GM18508 (cell line): Measurements from ENCODE around the gene IKZF1.

Experiments
- ATAC-seq: cut with Tn5 transposase; IDR thresholded peaks from one replicate; pipeline ENCODE4 v1.9.1; 2021; ENCODE audit warnings: moderate number of reproducible peaks; ENCODE audit not compliant: insufficient read depth, unreplicated experiment

IKZF1 gene

DNA sequence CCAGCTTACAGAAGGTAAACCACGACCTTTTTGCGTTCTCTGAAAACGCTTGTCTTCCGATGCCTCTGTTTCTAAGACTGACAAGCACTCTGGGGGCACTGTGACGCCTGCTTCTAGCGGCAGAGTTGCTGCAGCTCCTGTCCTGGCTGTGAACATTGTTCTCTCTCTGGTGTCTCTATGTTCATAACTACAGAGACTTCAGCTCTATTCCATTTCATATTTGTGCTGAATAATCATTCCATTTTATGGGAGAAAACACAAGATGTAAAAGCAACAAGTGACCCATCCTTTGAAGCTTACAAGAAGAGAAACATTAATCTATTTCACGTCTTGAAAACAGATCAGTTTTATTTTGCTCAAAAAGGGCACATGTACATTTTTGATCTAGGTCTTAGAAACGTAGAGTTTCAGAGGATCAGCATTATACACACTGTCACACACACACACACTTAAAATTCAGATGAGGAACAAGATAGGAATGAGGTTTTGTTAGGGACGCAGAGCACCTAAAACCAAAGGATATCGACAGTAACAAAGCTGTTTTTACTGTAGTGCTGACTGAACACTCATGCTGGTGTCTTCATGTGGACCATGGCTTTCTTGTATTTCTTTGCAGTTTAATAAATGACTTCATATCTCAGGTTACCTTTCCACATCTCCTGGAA is 3.0 kb downstream of the IKZF1 start:
- no peak for ATAC-seq

DNA sequence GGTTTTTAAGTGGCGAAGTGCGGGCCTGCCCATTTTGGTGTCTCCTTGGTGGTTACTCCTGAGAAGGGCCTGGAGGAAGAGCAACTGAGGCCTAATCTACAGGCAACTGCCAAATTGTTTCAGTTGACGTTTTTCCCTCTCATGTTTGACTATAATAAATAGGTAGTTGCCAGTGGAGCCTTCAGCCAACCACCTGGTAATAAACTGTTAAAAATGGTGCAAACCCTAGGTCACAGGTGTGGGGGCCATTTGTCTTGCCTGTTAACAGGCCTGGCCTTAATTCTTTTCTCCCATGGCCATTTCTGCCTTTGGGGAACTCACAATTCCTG is 3.7 kb downstream of the IKZF1 start:
- ATAC-seq = no peak

DNA sequence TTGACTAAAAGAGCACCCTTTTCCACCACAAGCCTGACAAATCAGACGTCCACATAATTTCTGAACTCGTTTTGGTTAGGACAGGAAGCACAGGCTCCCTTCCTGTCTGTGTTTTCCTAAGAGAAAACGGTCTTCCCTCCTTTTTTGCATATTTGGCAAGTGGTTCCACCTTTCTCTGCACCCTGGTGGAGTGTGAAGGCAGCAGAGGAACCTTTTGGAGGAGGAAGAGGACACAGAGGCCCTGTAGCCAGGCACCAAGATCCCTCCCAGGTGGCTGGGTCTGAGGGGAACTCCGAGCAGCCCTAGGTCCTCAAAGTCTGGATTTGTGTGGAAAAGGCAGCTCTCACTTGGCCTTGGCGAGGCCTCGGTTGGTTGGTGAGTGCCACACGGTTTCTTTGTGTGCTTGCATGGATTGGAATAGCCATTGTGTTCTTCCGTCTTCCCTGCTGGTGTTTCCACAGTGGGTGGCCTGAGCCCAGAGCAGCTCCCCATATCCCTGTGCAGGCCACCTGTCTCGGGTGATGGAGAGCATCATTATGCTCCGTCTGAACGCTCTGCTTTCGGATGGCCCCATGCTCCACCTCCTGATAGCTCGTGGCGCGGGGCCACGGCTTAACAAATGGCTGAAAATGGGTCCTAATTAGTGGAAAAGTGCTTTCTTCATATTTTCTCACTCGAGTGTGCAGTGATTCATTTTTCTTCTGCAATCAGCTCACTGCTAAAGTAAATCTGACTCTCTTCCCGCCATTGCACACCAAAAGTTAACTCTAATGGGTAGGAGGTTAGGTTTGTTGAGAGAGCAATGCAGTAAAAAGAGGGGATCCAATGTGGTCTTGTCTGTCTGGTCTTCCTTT is 4.2 kb downstream of the IKZF1 start:
- ATAC-seq = no peak

GRCh38 chr7:50309721-50310120 is 5.2 kb downstream of the IKZF1 start:
- no peak for ATAC-seq

DNA sequence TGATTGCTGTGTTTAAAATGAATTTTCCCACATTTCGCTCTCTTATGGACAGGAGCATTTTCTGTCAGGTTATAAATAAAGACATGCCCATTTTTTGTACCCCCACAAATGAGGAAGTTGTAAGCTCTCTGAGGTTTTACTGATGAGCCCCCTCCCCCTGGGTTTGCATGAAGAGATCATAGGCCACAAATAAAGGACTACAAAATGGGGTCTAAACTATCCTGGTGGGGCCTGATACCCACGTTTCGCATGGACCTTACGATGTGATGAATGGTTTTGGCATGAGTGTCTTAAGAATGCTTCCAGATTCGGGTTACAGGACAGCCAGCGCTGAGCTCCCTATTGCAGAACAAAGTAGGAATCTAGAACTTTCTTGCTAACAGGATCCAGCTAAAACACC is 5.8 kb downstream of the IKZF1 start:
- ATAC-seq = no peak

DNA sequence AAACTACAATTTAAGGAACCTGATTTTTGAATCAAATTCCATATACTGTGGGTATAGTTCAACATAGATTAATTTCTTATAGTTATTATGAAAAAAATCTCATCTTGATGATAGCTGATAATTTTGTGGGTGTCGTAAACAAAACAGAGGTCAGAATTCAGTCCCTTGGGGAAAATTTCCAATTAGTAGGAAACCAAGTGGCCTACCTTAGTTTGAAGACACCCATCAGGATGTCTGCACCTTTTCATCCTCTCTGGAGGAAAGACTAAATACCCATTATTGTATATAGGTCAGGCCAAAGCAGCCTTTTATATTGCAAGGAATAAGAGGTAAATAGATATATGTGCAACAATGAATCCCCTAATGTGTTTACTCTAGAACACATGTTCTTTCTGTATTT is 6.4 kb downstream of the IKZF1 start:
- ATAC-seq = no peak

DNA sequence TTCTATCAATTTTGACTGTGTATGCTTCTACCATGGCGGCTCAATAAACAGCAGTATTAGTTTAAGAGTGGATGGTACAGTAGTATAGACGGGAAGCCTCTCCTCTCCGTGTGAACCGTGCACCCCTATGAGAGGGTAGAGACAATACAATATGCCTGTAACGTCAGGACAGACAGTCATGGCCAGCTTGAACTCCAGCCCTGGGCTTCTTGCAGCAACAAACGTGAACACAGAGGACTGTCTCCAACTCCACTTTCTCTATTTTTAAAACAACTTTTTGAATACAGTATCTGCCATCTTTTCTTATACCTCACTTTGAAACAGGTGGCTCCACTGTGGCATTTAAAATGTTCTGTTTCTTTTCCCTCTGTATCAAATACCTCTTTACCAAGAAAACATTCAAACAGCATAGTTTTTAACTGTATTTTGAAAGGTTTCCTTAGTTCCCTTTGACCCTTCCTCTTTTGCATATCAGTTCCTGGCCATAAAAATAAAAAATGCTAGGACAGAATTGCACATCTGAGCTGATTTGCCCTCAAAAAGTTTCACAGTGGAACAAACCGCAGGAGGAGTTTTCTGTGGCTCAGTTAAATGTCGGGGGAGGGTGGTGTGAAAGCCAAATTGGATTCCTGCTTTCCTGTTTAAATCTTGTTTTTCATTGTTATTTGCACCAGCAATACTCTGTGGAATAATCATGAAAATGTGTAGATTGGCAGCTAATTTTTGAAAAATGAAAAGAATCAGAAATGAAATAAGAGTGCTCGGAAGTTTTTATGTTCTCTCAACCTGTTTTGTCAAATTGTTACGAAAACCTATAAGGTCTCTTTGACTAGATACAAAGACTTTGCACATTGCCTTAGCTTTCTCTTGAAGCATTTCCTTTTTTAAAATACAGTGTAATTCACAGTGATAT is 8.0 kb downstream of the IKZF1 start:
- ATAC-seq = no peak

GRCh38 chr7:50314836-50315592 is 10.5 kb downstream of the IKZF1 start:
- no peak for ATAC-seq

DNA sequence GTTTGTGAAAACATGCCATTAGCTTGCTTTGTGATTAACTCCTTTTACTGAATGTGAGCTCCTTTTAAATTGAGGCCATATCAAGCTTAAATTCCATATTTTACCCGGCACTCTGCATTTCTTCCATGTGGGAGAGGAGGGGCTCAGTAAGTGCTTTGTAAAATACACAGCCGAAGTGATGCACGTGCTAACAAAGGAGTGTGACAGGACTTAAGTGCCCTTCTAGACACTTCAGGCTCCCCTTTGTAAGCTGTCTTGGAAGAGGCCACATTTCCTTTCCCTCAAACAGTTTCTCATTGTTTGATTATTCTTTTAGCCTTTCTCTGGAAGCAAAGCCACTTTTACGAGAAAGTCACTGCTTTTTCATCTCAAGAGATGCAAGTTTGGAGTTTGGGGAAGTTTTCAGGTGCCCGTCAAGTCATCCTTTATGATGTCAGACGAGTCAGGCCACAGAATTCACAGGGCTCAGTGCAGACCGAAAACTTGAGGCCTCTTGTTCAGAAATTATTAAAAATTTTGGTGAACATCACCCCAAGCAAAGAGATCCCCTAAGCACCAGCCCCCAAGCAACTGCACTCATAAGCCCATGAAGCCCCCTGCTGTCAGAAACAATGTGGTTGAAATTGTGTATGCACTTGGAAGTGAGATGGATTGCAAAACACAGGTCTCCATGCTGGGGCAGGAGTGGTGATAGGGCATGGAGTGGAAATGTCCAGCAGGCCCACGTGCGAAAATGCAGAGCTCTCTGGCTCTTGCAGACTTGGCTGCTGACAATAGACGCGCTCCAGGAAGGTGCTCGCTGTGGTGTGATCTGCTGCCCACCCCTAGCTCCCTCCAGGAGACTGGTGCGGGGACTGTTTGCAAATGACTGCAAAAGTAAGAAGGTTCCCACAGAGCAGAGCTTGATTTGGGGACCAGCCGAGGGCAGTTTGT is 11.5 kb downstream of the IKZF1 start:
- ATAC-seq = no peak

GRCh38 chr7:50317221-50317678 is 12.7 kb downstream of the IKZF1 start:
- ATAC-seq = peak; percentile 61

GRCh38 chr7:50317697-50318669 is 13.5 kb downstream of the IKZF1 start:
- ATAC-seq = no peak

GRCh38 chr7:50321487-50322067 is 17.1 kb downstream of the IKZF1 start:
- no peak for ATAC-seq

GRCh38 chr7:50324113-50324512 is 19.6 kb downstream of the IKZF1 start:
- no peak for ATAC-seq

- peak; percentile 44 for ATAC-seq
These were observed 22.9 kb downstream of the IKZF1 start for GRCh38 chr7:50327443-50327842.

- no peak for ATAC-seq
These were observed 25.3 kb downstream of the IKZF1 start for GRCh38 chr7:50329775-50330174.

- ATAC-seq = no peak
These were observed 25.7 kb downstream of the IKZF1 start for GRCh38 chr7:50330254-50330653.

DNA sequence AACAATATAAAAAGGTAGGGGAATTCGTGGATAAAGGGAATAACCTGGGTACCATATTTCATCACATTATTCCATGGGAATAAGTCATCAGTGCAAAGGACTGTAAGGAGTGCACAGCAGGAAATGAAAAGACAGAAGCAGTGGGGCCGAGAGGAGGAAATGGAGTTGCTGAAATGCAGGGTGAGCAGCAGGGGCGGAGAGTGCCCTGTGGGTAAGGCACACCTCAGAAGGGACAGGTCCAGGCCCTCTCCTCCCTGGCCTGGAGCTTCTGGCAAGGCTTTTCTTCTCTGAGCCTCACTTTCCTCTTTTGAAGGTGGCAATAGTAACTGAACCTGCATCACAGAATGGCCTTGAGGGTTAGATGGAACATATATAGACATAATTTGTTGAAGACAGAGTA is 26.2 kb downstream of the IKZF1 start:
- ATAC-seq = no peak
